D721Med (cell line): ENCODE results near the gene SNAP91.
"Not testable (repeated sequence)": the region's sequence is repeated elsewhere in the genome, so short reads cannot be mapped to it uniquely, and the experiment has no call there.

Experiments used
- DNase-seq: peaks from one replicate; pipeline ENCODE4 v3.0.0; 2011; ENCODE audit warnings: low spot score; ENCODE audit not compliant: insufficient read length
- FAIRE-seq: peaks from 2 replicates; lab custom pipeline; 2011; peaks lifted over from hg19 to GRCh38; lab: Jason Lieb, UNC
- CTCF ChIP-seq: IDR thresholded peaks from 2 replicates; pipeline ENCODE4 v1.5.1; 2012; ENCODE audit warnings: mild to moderate bottlenecking, control low read depth; ENCODE audit not compliant: insufficient read depth; ENCODE audit errors: missing control alignments

SNAP91 gene

GRCh38 chr6:83592770-83593394, 116.0 kb downstream of the SNAP91 start:
- no peak for DNase-seq
- TF ChIP-seq CTCF = peak; percentile 19
- FAIRE-seq = no peak

GRCh38 chr6:83590416-83590815, 118.5 kb downstream of the SNAP91 start:
- DNase-seq (no peak), FAIRE-seq (no peak)
- TF ChIP-seq CTCF = no peak

DNA sequence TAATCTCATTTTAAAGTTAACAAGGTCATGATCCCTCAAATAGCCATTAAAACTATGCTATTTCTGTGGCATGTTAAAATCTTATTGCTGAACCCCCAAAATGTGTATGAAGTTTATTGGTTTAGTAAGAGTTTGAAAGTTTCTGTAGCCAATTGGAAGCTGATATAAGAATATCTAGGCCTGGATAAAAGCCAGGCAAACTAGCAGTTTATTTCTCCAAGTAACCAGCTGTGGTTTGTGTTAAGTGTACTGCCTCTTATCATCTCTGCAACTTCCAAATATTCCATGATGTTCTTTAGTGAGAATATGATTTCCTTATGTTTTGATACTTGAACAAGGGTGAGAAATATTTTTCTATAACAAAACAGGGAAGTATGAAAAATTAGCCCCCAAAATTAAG, 119.8 kb downstream of the SNAP91 start:
- FAIRE-seq (no peak), DNase-seq (no peak)
- no peak for TF ChIP-seq CTCF

DNA sequence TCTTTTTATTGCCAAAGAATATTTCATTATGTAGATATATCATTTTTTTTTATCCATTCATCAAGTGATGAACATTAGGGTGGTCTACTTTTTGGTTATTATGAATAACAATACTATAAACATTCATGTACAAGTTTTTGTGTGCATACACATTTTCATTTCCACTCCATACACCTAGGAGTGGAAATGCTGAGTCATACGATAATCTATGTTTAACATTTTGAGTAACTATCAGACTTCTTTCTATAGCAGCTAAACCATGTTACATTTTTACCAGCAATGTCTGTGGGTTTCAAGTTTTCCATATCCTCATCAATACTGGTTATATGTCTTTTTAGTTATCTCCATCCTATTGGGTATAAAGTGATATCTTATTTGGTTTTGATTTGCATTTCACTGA, 130.8 kb downstream of the SNAP91 start:
- FAIRE-seq (peak; percentile 38), DNase-seq (no peak)
- TF ChIP-seq CTCF = no peak

- FAIRE-seq (no peak), DNase-seq (no peak)
- no peak for TF ChIP-seq CTCF
These were observed 134.1 kb downstream of the SNAP91 start for GRCh38 chr6:83574783-83575182.

GRCh38 chr6:83571663-83572185, 137.2 kb downstream of the SNAP91 start:
- FAIRE-seq, DNase-seq: not testable (repeated sequence)

- no peak for DNase-seq
- no peak for FAIRE-seq
- TF ChIP-seq CTCF = no peak
These were observed 149.9 kb downstream of the SNAP91 start for GRCh38 chr6:83558975-83559374.
